GM23338 (cell line): ENCODE results near the gene ANKRD55. TPM values are rescaled to one million over a fixed set of nuclear protein-coding genes. Genes with fewer than 3 reads are reported as not detected.
A peak's percentile ranks its signal among the peaks of the same experiment; 100 is the strongest.

Experiments used
- ATAC-seq: fragments of 200-7000 bp; cut with Tn5 transposase; 3 replicates; pipeline ENCODE4 v1.9.1; 2020
- DNase-seq: peaks from one replicate; pipeline ENCODE4 v3.0.0-alpha.2; 2015; ENCODE audit warnings: low spot score
- H2AFZ ChIP-seq: fragments of 200-600 bp; sonication (generic); 2 replicates; pipeline ENCODE4 v1.8.0; 2016; ENCODE audit warnings: antibody characterized with exemption, mild to moderate bottlenecking, moderate library complexity
- H3F3A ChIP-seq: fragments of 200-600 bp; sonication (generic); replicated peaks from 2 replicates; pipeline ENCODE4 v1.8.0; 2017; ENCODE audit warnings: antibody characterized with exemption, mixed run types, low read depth
- H3K27ac ChIP-seq: fragments of 200-600 bp; sonication (generic); 2 replicates; pipeline ENCODE4 v1.6.1; 2016; ENCODE audit warnings: low read depth
- H3K27me3 ChIP-seq: fragments of 200-600 bp; sonication (generic); 2 replicates; pipeline ENCODE4 v1.8.0; 2016; ENCODE audit warnings: mild to moderate bottlenecking, mixed run types, moderate library complexity; ENCODE audit not compliant: insufficient read depth
- H3K36me3 ChIP-seq: fragments of 200-600 bp; sonication (generic); 2 replicates; pipeline ENCODE4 v1.8.0; 2016; ENCODE audit warnings: mild to moderate bottlenecking; ENCODE audit not compliant: insufficient read depth
- H3K4me1 ChIP-seq: fragments of 200-600 bp; sonication (generic); 2 replicates; pipeline ENCODE4 v1.8.0; 2016; ENCODE audit warnings: mild to moderate bottlenecking, moderate library complexity; ENCODE audit not compliant: insufficient read depth
- H3K4me2 ChIP-seq: fragments of 200-600 bp; sonication (generic); 2 replicates; pipeline ENCODE4 v1.7.1; 2017; ENCODE audit warnings: mixed run types
- H3K4me3 ChIP-seq: fragments of 200-600 bp; sonication (generic); 2 replicates; pipeline ENCODE4 v1.6.1; 2016; ENCODE audit warnings: mixed run types
- H3K79me2 ChIP-seq: fragments of 200-600 bp; sonication (generic); replicated peaks from 2 replicates; pipeline ENCODE4 v1.8.0; 2017; ENCODE audit warnings: mild to moderate bottlenecking; ENCODE audit not compliant: insufficient read depth
- H3K9me2 ChIP-seq: fragments of 200-600 bp; sonication (generic); 2 replicates; pipeline ENCODE4 v1.8.0; 2017; ENCODE audit not compliant: insufficient read depth
- H4K20me1 ChIP-seq: fragments of 200-600 bp; sonication (generic); replicated peaks from 2 replicates; pipeline ENCODE4 v1.8.0; 2017; ENCODE audit warnings: mild to moderate bottlenecking; ENCODE audit not compliant: insufficient read depth
- H3K27ac Mint-ChIP-seq: 2 replicates; pipeline ENCODE4 v1.8.0; 2020; ENCODE audit warnings: inconsistent platforms, mild to moderate bottlenecking, moderate library complexity, mixed read lengths
- H3K27me3 Mint-ChIP-seq: 3 replicates; pipeline ENCODE4 v1.8.0; 2022; ENCODE audit warnings: low read depth, mild to moderate bottlenecking, moderate library complexity, mixed read lengths, inconsistent platforms; ENCODE audit not compliant: insufficient read depth, poor library complexity
- H3K36me3 Mint-ChIP-seq: 3 replicates; pipeline ENCODE4 v1.8.0; 2021; ENCODE audit warnings: low read depth, mild to moderate bottlenecking, inconsistent platforms, moderate library complexity, mixed read lengths
- H3K4me1 Mint-ChIP-seq: 3 replicates; pipeline ENCODE4 v1.8.0; 2020; ENCODE audit warnings: mild to moderate bottlenecking, inconsistent platforms, mixed read lengths
- H3K4me3 Mint-ChIP-seq: 3 replicates; pipeline ENCODE4 v1.8.0; 2021; ENCODE audit warnings: moderate library complexity, mild to moderate bottlenecking, inconsistent platforms, mixed read lengths
- H3K9me3 Mint-ChIP-seq: 3 replicates; pipeline ENCODE4 v1.8.0; 2020; ENCODE audit warnings: moderate library complexity, mild to moderate bottlenecking, inconsistent platforms, mixed read lengths
- CREB1 ChIP-seq: fragments of 250-450 bp; sonication (Bioruptor Pico); IDR thresholded peaks from 2 replicates; pipeline ENCODE4 v1.5.0; 2020; ENCODE audit warnings: low read depth, mild to moderate bottlenecking, moderate library complexity
- EZH2 ChIP-seq: fragments of 200-600 bp; sonication (generic); IDR thresholded peaks from one replicate; pipeline ENCODE4 v1.8.0; 2017; ENCODE audit warnings: antibody characterized with exemption, mild to moderate bottlenecking, low read depth; ENCODE audit not compliant: unreplicated experiment
- JUNB ChIP-seq: IDR thresholded peaks from one replicate; pipeline ENCODE4 v1.6.1; 2016; ENCODE audit warnings: antibody characterized with exemption; ENCODE audit not compliant: unreplicated experiment
- NANOG ChIP-seq: IDR thresholded peaks from 2 replicates; pipeline ENCODE4 v1.6.1; 2016; ENCODE audit warnings: antibody characterized with exemption, borderline replicate concordance
- POLR2AphosphoS5 ChIP-seq: IDR thresholded peaks from 2 replicates; pipeline ENCODE4 v1.6.1; 2016; ENCODE audit warnings: antibody characterized with exemption, low read depth
- STAT1 ChIP-seq: IDR thresholded peaks from one replicate; pipeline ENCODE4 v1.6.1; 2016; ENCODE audit warnings: antibody characterized with exemption; ENCODE audit not compliant: unreplicated experiment
- ZNF114 ChIP-seq: fragments of 250-450 bp; sonication (Bioruptor Pico); IDR thresholded peaks from 2 replicates; pipeline ENCODE4 v1.5.0; 2020; ENCODE audit warnings: mild to moderate bottlenecking, moderate library complexity
- ZNF331 ChIP-seq: fragments of 250-450 bp; sonication (Bioruptor Pico); IDR thresholded peaks from 2 replicates; pipeline ENCODE4 v1.5.0; 2020; ENCODE audit warnings: low read depth, mild to moderate bottlenecking, moderate library complexity
- polyA plus RNA-seq: library from polyadenylated mRNA; unstranded; fragments of >200 nt; fragmentation: Nextera tagmentation; extraction: Ambion mirVana; gene quantifications from 2 replicates; pipeline ENCODE4 v1.2.1, GENCODE V29; 2016
- total RNA-seq: library from RNA; depleted of rRNA; stranded (reverse); fragments of >200 nt; shearing (Covaris generic); gene quantifications from 2 replicates; pipeline ENCODE4 v1.2.3, GENCODE V29; 2014
- TF ChIP-seq, protein P1 (sequence below): IDR thresholded peaks from 2 replicates; pipeline ENCODE4 v1.6.1; 2016; ENCODE audit warnings: antibody characterized with exemption
- TF ChIP-seq, protein P2 (sequence below): fragments of 250-450 bp; sonication (Bioruptor Pico); IDR thresholded peaks from 2 replicates; pipeline ENCODE4 v1.5.0; 2020; ENCODE audit warnings: mild to moderate bottlenecking, moderate library complexity

ANKRD55 gene
- total and polyA plus RNA-seq, 2 experiments from 2014 or later = not detected

DNA sequence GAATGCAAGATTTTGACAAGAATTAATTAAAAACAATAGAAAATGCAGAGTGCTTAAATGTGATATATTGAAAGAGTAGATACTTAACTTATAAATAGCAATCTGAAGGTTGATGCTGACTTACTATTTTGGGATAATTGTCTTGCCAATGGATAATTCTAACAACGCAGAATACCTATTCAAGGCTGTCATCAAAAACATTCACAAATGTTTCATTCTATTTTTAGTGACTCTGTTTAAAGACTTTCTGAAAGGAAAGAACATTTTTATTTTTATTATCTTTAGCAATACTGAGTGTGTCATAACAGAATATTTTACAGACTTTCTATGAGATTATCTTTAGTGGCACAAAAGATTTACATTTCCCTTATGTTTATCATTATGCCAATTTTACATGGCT lies 38.1 kb downstream of the ANKRD55 start (continued):
- TF ChIP-seq STAT1 (no peak), JUNB (no peak), NANOG (no peak), ZNF114 (CRISPR knock-in tag) (no peak), EZH2 (no peak), CREB1 (CRISPR knock-in tag) (no peak), POLR2AphosphoS5 (no peak), ZNF331 (CRISPR knock-in tag) (no peak)
- TF ChIP-seq, protein P1, sequence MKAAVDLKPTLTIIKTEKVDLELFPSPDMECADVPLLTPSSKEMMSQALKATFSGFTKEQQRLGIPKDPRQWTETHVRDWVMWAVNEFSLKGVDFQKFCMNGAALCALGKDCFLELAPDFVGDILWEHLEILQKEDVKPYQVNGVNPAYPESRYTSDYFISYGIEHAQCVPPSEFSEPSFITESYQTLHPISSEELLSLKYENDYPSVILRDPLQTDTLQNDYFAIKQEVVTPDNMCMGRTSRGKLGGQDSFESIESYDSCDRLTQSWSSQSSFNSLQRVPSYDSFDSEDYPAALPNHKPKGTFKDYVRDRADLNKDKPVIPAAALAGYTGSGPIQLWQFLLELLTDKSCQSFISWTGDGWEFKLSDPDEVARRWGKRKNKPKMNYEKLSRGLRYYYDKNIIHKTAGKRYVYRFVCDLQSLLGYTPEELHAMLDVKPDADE = no peak

DNA sequence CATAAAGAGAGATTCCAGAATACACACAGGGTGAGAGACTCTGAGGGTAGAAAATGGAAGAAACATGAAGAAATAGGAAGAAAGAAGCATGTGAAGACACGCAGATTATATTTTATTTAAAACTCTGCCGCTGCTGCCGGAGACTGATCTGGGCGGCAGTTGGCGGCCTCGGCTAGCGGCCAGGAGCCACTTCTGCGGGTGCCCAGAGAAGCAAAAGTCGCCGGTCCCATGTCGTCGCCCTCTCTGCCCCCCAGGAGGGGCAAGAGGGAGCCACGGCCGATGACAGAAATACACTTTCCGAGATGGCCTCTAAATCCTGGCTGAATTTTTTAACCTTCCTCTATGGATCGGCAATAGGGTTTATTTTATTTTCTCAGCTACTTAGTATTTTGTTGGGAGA lies 40.9 kb downstream of the ANKRD55 start:
- H3K4me3 Mint-ChIP-seq = no peak overlapping the region
- no peaks in the 10 kb centered on the region for H3K36me3 Mint-ChIP-seq
- peaks cover 8% of the 10 kb centered on the region; the same call in 1 of the 2 replicates for H3K4me1 ChIP-seq
- TF ChIP-seq, protein P1 = no peak
- TF ChIP-seq JUNB = no peak
- TF ChIP-seq, protein P2, sequence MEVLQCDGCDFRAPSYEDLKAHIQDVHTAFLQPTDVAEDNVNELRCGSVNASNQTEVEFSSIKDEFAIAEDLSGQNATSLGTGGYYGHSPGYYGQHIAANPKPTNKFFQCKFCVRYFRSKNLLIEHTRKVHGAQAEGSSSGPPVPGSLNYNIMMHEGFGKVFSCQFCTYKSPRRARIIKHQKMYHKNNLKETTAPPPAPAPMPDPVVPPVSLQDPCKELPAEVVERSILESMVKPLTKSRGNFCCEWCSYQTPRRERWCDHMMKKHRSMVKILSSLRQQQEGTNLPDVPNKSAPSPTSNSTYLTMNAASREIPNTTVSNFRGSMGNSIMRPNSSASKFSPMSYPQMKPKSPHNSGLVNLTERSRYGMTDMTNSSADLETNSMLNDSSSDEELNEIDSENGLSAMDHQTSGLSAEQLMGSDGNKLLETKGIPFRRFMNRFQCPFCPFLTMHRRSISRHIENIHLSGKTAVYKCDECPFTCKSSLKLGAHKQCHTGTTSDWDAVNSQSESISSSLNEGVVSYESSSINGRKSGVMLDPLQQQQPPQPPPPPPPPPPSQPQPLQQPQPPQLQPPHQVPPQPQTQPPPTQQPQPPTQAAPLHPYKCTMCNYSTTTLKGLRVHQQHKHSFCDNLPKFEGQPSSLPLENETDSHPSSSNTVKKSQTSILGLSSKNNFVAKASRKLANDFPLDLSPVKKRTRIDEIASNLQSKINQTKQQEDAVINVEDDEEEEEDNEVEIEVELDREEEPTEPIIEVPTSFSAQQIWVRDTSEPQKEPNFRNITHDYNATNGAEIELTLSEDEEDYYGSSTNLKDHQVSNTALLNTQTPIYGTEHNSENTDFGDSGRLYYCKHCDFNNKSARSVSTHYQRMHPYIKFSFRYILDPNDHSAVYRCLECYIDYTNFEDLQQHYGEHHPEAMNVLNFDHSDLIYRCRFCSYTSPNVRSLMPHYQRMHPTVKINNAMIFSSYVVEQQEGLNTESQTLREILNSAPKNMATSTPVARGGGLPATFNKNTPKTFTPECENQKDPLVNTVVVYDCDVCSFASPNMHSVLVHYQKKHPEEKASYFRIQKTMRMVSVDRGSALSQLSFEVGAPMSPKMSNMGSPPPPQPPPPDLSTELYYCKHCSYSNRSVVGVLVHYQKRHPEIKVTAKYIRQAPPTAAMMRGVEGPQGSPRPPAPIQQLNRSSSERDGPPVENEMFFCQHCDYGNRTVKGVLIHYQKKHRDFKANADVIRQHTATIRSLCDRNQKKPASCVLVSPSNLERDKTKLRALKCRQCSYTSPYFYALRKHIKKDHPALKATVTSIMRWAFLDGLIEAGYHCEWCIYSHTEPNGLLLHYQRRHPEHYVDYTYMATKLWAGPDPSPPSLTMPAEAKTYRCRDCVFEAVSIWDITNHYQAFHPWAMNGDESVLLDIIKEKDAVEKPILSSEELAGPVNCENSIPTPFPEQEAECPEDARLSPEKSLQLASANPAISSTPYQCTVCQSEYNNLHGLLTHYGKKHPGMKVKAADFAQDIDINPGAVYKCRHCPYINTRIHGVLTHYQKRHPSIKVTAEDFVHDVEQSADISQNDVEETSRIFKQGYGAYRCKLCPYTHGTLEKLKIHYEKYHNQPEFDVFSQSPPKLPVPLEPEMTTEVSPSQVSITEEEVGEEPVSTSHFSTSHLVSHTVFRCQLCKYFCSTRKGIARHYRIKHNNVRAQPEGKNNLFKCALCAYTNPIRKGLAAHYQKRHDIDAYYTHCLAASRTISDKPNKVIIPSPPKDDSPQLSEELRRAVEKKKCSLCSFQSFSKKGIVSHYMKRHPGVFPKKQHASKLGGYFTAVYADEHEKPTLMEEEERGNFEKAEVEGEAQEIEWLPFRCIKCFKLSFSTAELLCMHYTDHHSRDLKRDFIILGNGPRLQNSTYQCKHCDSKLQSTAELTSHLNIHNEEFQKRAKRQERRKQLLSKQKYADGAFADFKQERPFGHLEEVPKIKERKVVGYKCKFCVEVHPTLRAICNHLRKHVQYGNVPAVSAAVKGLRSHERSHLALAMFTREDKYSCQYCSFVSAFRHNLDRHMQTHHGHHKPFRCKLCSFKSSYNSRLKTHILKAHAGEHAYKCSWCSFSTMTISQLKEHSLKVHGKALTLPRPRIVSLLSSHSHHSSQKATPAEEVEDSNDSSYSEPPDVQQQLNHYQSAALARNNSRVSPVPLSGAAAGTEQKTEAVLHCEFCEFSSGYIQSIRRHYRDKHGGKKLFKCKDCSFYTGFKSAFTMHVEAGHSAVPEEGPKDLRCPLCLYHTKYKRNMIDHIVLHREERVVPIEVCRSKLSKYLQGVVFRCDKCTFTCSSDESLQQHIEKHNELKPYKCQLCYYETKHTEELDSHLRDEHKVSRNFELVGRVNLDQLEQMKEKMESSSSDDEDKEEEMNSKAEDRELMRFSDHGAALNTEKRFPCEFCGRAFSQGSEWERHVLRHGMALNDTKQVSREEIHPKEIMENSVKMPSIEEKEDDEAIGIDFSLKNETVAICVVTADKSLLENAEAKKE (CRISPR knock-in tag) = no peak
- no peaks in the 10 kb centered on the region for H3K27me3 ChIP-seq
- H3K4me1 Mint-ChIP-seq = peaks cover 9% of the 10 kb centered on the region; the same call in 2 of the 3 replicates
- H3K27ac ChIP-seq = no peak overlapping the region
- H3K9me3 Mint-ChIP-seq = no peaks in the 10 kb centered on the region
- H3K9me2 ChIP-seq = no peaks in the 10 kb centered on the region
- H2AFZ ChIP-seq = peak overlapping the region; percentile 85
- H3K27me3 Mint-ChIP-seq = no peaks in the 10 kb centered on the region
- no peak for ATAC-seq
- peak; percentile 11 for DNase-seq
- H3K4me3 ChIP-seq = no peak overlapping the region
- no peaks in the 10 kb centered on the region for H4K20me1 ChIP-seq
- H3K36me3 ChIP-seq = no peaks in the 10 kb centered on the region
- H3K4me2 ChIP-seq = no peak overlapping the region
- no peaks in the 10 kb centered on the region for H3K79me2 ChIP-seq
- no peaks in the 10 kb centered on the region for H3F3A ChIP-seq
- no peak overlapping the region; the same call in 1 of the 2 replicates for H3K27ac Mint-ChIP-seq
